HepG2 (cell line): ENCODE measurements around the gene EVL. TPM values are rescaled to one million over a fixed set of nuclear protein-coding genes. Genes with fewer than 3 reads are reported as not detected.

Source experiments
- ATAC-seq: fragments of 200-7000 bp; cut with Tn5 transposase; 3 replicates; pipeline ENCODE4 v1.9.1; 2020; ENCODE audit warnings: mild to moderate bottlenecking, moderate library complexity
- BruUV-seq: library from RNA; stranded (reverse); fragments of 400-500 nt; replicated peaks from 2 replicates; lab custom pipeline; 2021; lab: Mats Ljungman, UMichigan
- CTCF ChIA-PET: fragments of 300-600 bp; formaldehyde crosslinking; extraction: SDS; loops from one replicate; lab custom pipeline; 2021; ENCODE audit warnings: low total read pairs, inconsistent platforms, low intra/inter-chr PET ratio; lab: Yijun Ruan, JAX
- POLR2A ChIA-PET: fragments of 350-600 bp; sonication (Branson Sonifier 250); formaldehyde crosslinking; loops from one replicate; lab custom pipeline; 2020; ENCODE audit warnings: antibody characterized with exemption, inconsistent platforms; lab: Yijun Ruan, JAX
- DNase-seq: peaks from one replicate; pipeline ENCODE4 v3.0.0-alpha.2; 2015; ENCODE audit warnings: low spot score
- FAIRE-seq: peaks from 3 replicates; lab custom pipeline; 2011; peaks lifted over from hg19 to GRCh38; lab: Jason Lieb, UNC
- H2AFZ ChIP-seq: one replicate; pipeline ENCODE4 v1.6.1; 2011; ENCODE audit warnings: low read length, inconsistent platforms
- H3K27ac ChIP-seq: fragments of 300-600 bp; 3 replicates; pipeline ENCODE4 v1.8.0; 2011; ENCODE audit warnings: mixed run types, mild to moderate bottlenecking, mixed read lengths, low read length, inconsistent platforms; ENCODE audit not compliant: insufficient read depth; ENCODE audit errors: extremely low read length
- H3K27me3 ChIP-seq, 2 experiments: fragments of 200-600 bp in 1 of 2; 2 replicates in 1 of 2; 3 replicates in 1 of 2; pipeline versions ENCODE4 v1.6.0 to v1.8.0; 2011; ENCODE audit warnings: low read length in 2 of 2, mild to moderate bottlenecking in 2 of 2, moderate library complexity in 2 of 2, inconsistent platforms in 1 of 2; ENCODE audit not compliant: insufficient read depth in 2 of 2, control insufficient read depth in 1 of 2
- H3K36me3 ChIP-seq, 2 experiments: fragments of 200-600 bp in 1 of 2; replicated peaks in 1 of 2; 2 replicates in 1 of 2; 3 replicates in 1 of 2; pipeline versions ENCODE4 v1.5.1 to v1.8.0; 2011; ENCODE audit warnings: low read length in 2 of 2, inconsistent platforms in 1 of 2; ENCODE audit not compliant: insufficient read depth in 2 of 2, control insufficient read depth in 1 of 2
- H3K4me1 ChIP-seq: 2 replicates; pipeline ENCODE4 v1.5.1; 2012; ENCODE audit warnings: low read length, inconsistent platforms; ENCODE audit not compliant: insufficient read depth
- H3K4me2 ChIP-seq: 2 replicates; pipeline ENCODE4 v1.6.0; 2011; ENCODE audit warnings: low read depth, low read length, inconsistent platforms
- H3K4me3 ChIP-seq, 3 experiments: fragments of 200-600 bp in 1 of 3; sonication (generic), shearing (Covaris generic) in 1 of 3; replicated peaks in 1 of 3; 2 replicates each; pipeline ENCODE4 v1.5.1; 2011 to 2016; ENCODE audit warnings: low read length in 3 of 3, inconsistent platforms in 2 of 3, low read depth in 2 of 3, mild to moderate bottlenecking in 2 of 3, control low read depth in 1 of 3, mixed read lengths in 1 of 3; ENCODE audit not compliant: insufficient read depth in 1 of 3
- H3K79me2 ChIP-seq: one replicate; pipeline ENCODE4 v1.6.1; 2011; ENCODE audit warnings: low read length, inconsistent platforms; ENCODE audit not compliant: insufficient read depth
- H3K9ac ChIP-seq: 2 replicates; pipeline ENCODE4 v1.6.0; 2011; ENCODE audit warnings: mild to moderate bottlenecking, low read depth, low read length, inconsistent platforms; ENCODE audit not compliant: insufficient read depth
- H3K9me3 ChIP-seq: 2 replicates; pipeline ENCODE4 v1.5.1; 2012; ENCODE audit warnings: mild to moderate bottlenecking, low read length
- H4K20me1 ChIP-seq: 2 replicates; pipeline ENCODE4 v1.6.0; 2011; ENCODE audit warnings: inconsistent platforms, mild to moderate bottlenecking, low read length, moderate library complexity; ENCODE audit not compliant: insufficient read depth
- ARID5B ChIP-seq: IDR thresholded peaks from 2 replicates; pipeline ENCODE4 v1.4.0; 2020; ENCODE audit warnings: mild to moderate bottlenecking, missing genetic modification reagents
- ARNTL ChIP-seq: sonication (generic); formaldehyde crosslinking; IDR thresholded peaks from 2 replicates; pipeline ENCODE4 v1.4.0; 2020; ENCODE audit warnings: mild to moderate bottlenecking, missing genetic modification reagents
- DNMT1 ChIP-seq: sonication (generic); formaldehyde crosslinking; IDR thresholded peaks from 2 replicates; pipeline ENCODE4 v1.5.1; 2020; ENCODE audit warnings: mild to moderate bottlenecking, missing genetic modification reagents
- DPF2 ChIP-seq: sonication (generic); formaldehyde crosslinking; IDR thresholded peaks from 2 replicates; pipeline ENCODE4 v1.4.0; 2020; ENCODE audit warnings: mild to moderate bottlenecking, low read depth, missing genetic modification reagents, borderline replicate concordance
- FOXK2 ChIP-seq: fragments of 450-650 bp; IDR thresholded peaks from 2 replicates; pipeline ENCODE4 v1.6.1; 2016
- HIVEP1 ChIP-seq: sonication (generic); formaldehyde crosslinking; IDR thresholded peaks from 2 replicates; pipeline ENCODE4 v1.4.0; 2020; ENCODE audit warnings: mild to moderate bottlenecking, missing genetic modification reagents
- ISX ChIP-seq: sonication (generic); formaldehyde crosslinking; conservative IDR thresholded peaks from 2 replicates; pipeline ENCODE4 v1.5.0; 2020; ENCODE audit warnings: missing genetic modification reagents
- JUNB ChIP-seq: sonication (generic); formaldehyde crosslinking; IDR thresholded peaks from 2 replicates; pipeline ENCODE4 v1.8.0; 2022; ENCODE audit warnings: missing genetic modification reagents, mild to moderate bottlenecking, borderline replicate concordance
- KMT2A ChIP-seq: sonication (generic); formaldehyde crosslinking; IDR thresholded peaks from 2 replicates; pipeline ENCODE4 v1.4.0; 2020; ENCODE audit warnings: missing genetic modification reagents
- NFYC ChIP-seq: IDR thresholded peaks from 2 replicates; pipeline ENCODE4 v1.6.1; 2016; ENCODE audit warnings: missing genetic modification reagents, missing compliant biosample characterization
- NR2C2 ChIP-seq: sonication (generic); formaldehyde crosslinking; IDR thresholded peaks from 2 replicates; pipeline ENCODE4 v1.4.0; 2020; ENCODE audit warnings: missing genetic modification reagents, mild to moderate bottlenecking, moderate library complexity, borderline replicate concordance
- PAX8 ChIP-seq: sonication (generic); formaldehyde crosslinking; IDR thresholded peaks from 2 replicates; pipeline ENCODE4 v1.8.0; 2022; ENCODE audit warnings: mild to moderate bottlenecking, missing genetic modification reagents, borderline replicate concordance
- POLR2AphosphoS5 ChIP-seq: IDR thresholded peaks from 2 replicates; pipeline ENCODE4 v1.6.1; 2012; ENCODE audit warnings: low read depth, low read length
- RARA ChIP-seq: IDR thresholded peaks from 2 replicates; pipeline ENCODE4 v1.6.1; 2016; ENCODE audit warnings: missing genetic modification reagents, missing compliant biosample characterization
- RELA ChIP-seq: sonication (generic); formaldehyde crosslinking; IDR thresholded peaks from 2 replicates; pipeline ENCODE4 v1.4.0; 2020; ENCODE audit warnings: missing genetic modification reagents
- RXRB ChIP-seq: IDR thresholded peaks from 2 replicates; pipeline ENCODE4 v1.6.1; 2016; ENCODE audit warnings: borderline replicate concordance, missing genetic modification reagents, missing compliant biosample characterization
- SIX1 ChIP-seq: sonication (generic); formaldehyde crosslinking; IDR thresholded peaks from 2 replicates; pipeline ENCODE4 v1.4.0; 2020; ENCODE audit warnings: missing genetic modification reagents, borderline replicate concordance
- SOX13 ChIP-seq, 3 experiments: fragments of 450-650 bp in 1 of 3; sonication (generic) in 1 of 3; formaldehyde crosslinking in 1 of 3; IDR thresholded peaks in 2 of 3; conservative IDR thresholded peaks in 1 of 3; 2 replicates each; pipeline versions ENCODE4 v1.5.0 to v1.6.1; 2016 to 2020; ENCODE audit warnings: antibody characterized with exemption in 1 of 3, mild to moderate bottlenecking in 1 of 3, missing compliant biosample characterization in 1 of 3, missing genetic modification reagents in 1 of 3, moderate library complexity in 1 of 3
- TCF7 ChIP-seq: sonication (generic); IDR thresholded peaks from 2 replicates; pipeline ENCODE4 v1.6.1; 2016; ENCODE audit warnings: antibody characterized with exemption, low read depth
- ZNF460 ChIP-seq: sonication (generic); formaldehyde crosslinking; IDR thresholded peaks from 2 replicates; pipeline ENCODE4 v1.5.1; 2020; ENCODE audit warnings: missing genetic modification reagents, mild to moderate bottlenecking, borderline replicate concordance
- ZSCAN29 ChIP-seq: sonication (generic); formaldehyde crosslinking; conservative IDR thresholded peaks from 2 replicates; pipeline ENCODE4 v1.4.0; 2020; ENCODE audit warnings: mild to moderate bottlenecking, missing genetic modification reagents
- WGBS: methylation state at CpG from one replicate; pipeline ENCODE4 v1.1.6; 2017; ENCODE audit warnings: low lambda C conversion rate; 5-methylcytosine and 5-hydroxymethylcytosine counted together
- in situ Hi-C: cut with HindIII; loops from 2 replicates; pipeline ENCODE4 v1.10.0; 2017; ENCODE audit warnings: low pct_unique_long_range_greater_than_20kb; ENCODE audit not compliant: extremely low pct_ligation_motif_present
- intact Hi-C: fragments of 100-400 bp; cut with micrococcal nuclease; formaldehyde crosslinking; loops from one replicate; pipeline ENCODE4 v1.10.0; 2022; ENCODE audit not compliant: unreplicated experiment
- polyA plus RNA-seq, 8 experiments: library from polyadenylated mRNA; depleted of rRNA in 3 of 8; stranded (reverse) in 7 of 8; unstranded in 1 of 8; fragments of >200 nt; fragmentation: Illumina TruSeq in 4 of 8; extraction: Trizol in 4 of 8; gene quantifications; 2 replicates each; pipeline versions ENCODE4 v1.2.1 to v1.2.3, GENCODE V29; 2011 to 2016; ENCODE audit warnings: low read depth in 4 of 8, missing spikeins in 1 of 8, mixed read lengths in 1 of 8; ENCODE audit not compliant: insufficient read depth in 1 of 8
- total RNA-seq, 5 experiments: library from RNA; depleted of rRNA; stranded (reverse); fragments of >200 nt; fragmentation: Illumina TruSeq; extraction: Trizol; gene quantifications; 2 replicates each; pipeline ENCODE4 v1.2.3, GENCODE V29; 2016; ENCODE audit warnings: low read depth in 1 of 5

The EVL gene
- total and polyA plus RNA-seq, 2 of the 13 experiments (the other 11 are each of a cell fraction or from before 2014, with no cell fraction given): 15.1 to 31.2 TPM

DNA sequence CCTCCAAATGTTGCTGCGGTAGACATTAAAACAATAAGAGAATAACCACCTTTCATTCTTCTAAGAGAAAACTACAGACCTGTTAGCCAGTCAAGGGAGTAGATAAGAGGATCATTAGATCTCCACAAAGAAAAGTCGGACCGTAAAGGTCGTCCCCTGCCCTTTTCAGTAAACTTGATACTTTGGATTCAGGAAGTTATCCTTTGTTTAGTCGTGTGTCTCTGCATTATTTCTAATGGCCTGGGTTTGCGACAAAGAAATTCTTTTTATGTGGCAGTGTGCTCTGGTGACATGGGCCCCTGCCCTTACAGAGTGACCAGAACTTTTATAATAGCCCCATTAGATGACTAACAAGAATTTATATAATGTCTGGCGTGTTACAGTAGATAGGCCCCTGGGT, 44.6 kb upstream of the EVL start (continued):
- peak; percentile 58 for TF ChIP-seq SOX13 (IDR thresholded peaks at IDR 0.05)
- TF ChIP-seq SOX13 (CRISPR knock-in tag; conservative IDR thresholded peaks at IDR 0.05 in 1 of 2, IDR thresholded peaks at IDR 0.05 in 1 of 2): peak in 1 of 2 experiments; percentile 90; a peak in 2 of 4 replicates
- peak; percentile 19; the same call in 1 of the 2 replicates for TF ChIP-seq RXRB (CRISPR knock-in tag)
- TF ChIP-seq TCF7: no peak; the same call in 1 of the 2 replicates
- peak; percentile 50; the same call in 1 of the 2 replicates for TF ChIP-seq ARID5B (CRISPR knock-in tag)
- TF ChIP-seq SIX1 (CRISPR knock-in tag): peak; percentile 39; the same call in 1 of the 2 replicates

DNA sequence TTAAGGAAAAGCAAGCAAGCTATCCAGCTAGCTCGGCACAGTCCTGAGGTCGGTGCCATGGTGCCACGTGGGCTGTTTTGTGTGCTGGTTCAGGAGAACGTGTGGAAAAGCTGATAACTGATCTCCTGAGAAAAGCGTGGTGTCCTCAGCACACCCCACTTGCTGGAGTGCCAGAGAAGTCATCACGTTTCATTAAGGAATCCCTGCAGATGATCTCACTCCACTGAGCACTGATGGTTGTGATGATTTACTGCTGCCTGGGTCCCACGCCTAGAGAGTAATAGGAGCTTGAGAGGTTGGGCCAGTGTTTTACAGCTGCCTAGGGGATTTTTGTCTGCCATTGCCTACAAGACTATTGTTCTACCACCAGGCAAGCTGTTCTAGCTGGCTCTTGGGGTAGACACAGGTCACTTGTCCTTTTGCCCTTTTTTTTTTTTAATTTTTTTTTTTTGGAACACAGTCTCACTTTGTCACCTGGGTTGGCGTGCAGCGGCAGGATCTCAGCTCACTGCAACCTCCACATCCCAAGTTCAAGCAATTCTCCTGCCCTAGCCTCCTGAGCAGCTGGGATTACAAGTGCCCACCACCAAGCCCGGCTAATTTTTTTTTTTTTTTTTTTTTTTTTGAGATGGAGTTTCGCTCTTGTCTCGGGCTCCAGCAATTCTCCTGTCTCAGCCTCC, 42.3 kb upstream of the EVL start:
- WGBS: 93% methylated on average over 12 of the region's 12 CpGs
- POLR2A ChIA-PET: no interaction called here
- in situ Hi-C loops: loop anchor here (5.0 kb wide), 1 partner anchor 41 kb away; no protein-coding TSS in a partner anchor
- no peak for TF ChIP-seq DPF2
- no peak for TF ChIP-seq RELA (CRISPR knock-in tag)
- TF ChIP-seq ZSCAN29 (CRISPR knock-in tag): no peak
- TF ChIP-seq RARA (CRISPR knock-in tag): no peak
- no peak for TF ChIP-seq ZNF460
- no peak for TF ChIP-seq ARNTL
- no peak for TF ChIP-seq KMT2A (CRISPR knock-in tag)
- no peak for TF ChIP-seq ISX
- no peak for TF ChIP-seq POLR2AphosphoS5
- TF ChIP-seq JUNB (CRISPR knock-in tag): no peak
- TF ChIP-seq FOXK2: no peak
- no peak for TF ChIP-seq DNMT1 (CRISPR knock-in tag)
- TF ChIP-seq HIVEP1 (CRISPR knock-in tag): no peak
- TF ChIP-seq NR2C2 (CRISPR knock-in tag): no peak
- TF ChIP-seq PAX8 (CRISPR knock-in tag): no peak
- TF ChIP-seq NFYC: no peak

More for the DNA sequence above, 42.3 kb upstream of the EVL start:
- H3K79me2 ChIP-seq: peaks cover 8% of the 10 kb centered on the region
- H3K4me3 ChIP-seq: no peak overlapping the region
- BruUV-seq: no TSS peak
- H3K4me1 ChIP-seq: peaks cover 66% of the 10 kb centered on the region
- DNase-seq (no peak), FAIRE-seq (no peak), ATAC-seq (no peak)
- H3K27ac ChIP-seq: no peak overlapping the region
- no peak overlapping the region for H3K9ac ChIP-seq
- intact Hi-C loops: no loop called here
- H3K36me3 ChIP-seq: no peaks in the 10 kb centered on the region
- H3K27me3 ChIP-seq: no peaks in the 10 kb centered on the region
- no peak overlapping the region for H3K4me2 ChIP-seq
- no peaks in the 10 kb centered on the region for H3K9me3 ChIP-seq
- CTCF ChIA-PET: interaction anchor here (2.0 kb wide), 1 partner anchor 41 kb away, joined by 4 read pairs; no protein-coding TSS in a partner anchor
- no peak overlapping the region for H2AFZ ChIP-seq
- H4K20me1 ChIP-seq: peaks cover 6% of the 10 kb centered on the region; the same call in 1 of the 2 replicates
